Neuronal stem cell (in vitro differentiated cells): Measurements from ENCODE around the gene DOCK9.

Source experiments
- DNase-seq: peaks from one replicate; pipeline ENCODE4 v3.0.0-alpha.2; 2013; ENCODE audit warnings: low spot score
- H2AFZ ChIP-seq: one replicate; pipeline ENCODE4 v1.6.1; 2013; ENCODE audit warnings: mild to moderate bottlenecking, low read length, inconsistent platforms
- H2AK5ac ChIP-seq: 2 replicates; pipeline ENCODE4 v1.6.1; 2013; ENCODE audit warnings: low read depth, mild to moderate bottlenecking, inconsistent platforms, low read length, moderate library complexity, mixed read lengths
- H2BK120ac ChIP-seq: 2 replicates; pipeline ENCODE4 v1.6.1; 2013; ENCODE audit warnings: low read depth, mild to moderate bottlenecking, inconsistent platforms, low read length, moderate library complexity, mixed read lengths
- H2BK12ac ChIP-seq: one replicate; pipeline ENCODE4 v1.6.1; 2013; ENCODE audit warnings: low read length, inconsistent platforms
- H2BK15ac ChIP-seq: 2 replicates; pipeline ENCODE4 v1.6.1; 2013; ENCODE audit warnings: mild to moderate bottlenecking, low read length, inconsistent platforms, mixed read lengths
- H2BK5ac ChIP-seq: one replicate; pipeline ENCODE4 v1.6.1; 2013; ENCODE audit warnings: inconsistent platforms, mild to moderate bottlenecking, low read length, moderate library complexity
- H3K14ac ChIP-seq: one replicate; pipeline ENCODE4 v1.6.1; 2013; ENCODE audit warnings: low read length, inconsistent platforms
- H3K18ac ChIP-seq: 2 replicates; pipeline ENCODE4 v1.6.1; 2013; ENCODE audit warnings: low read length, inconsistent platforms
- H3K23ac ChIP-seq: 2 replicates; pipeline ENCODE4 v1.6.1; 2013; ENCODE audit warnings: low read depth, mild to moderate bottlenecking, mixed read lengths, low read length, inconsistent platforms; ENCODE audit not compliant: poor library complexity
- H3K27ac ChIP-seq: replicated peaks from 3 replicates; pipeline ENCODE4 v1.5.1; 2013; ENCODE audit warnings: low read length, inconsistent platforms
- H3K27me3 ChIP-seq, 3 experiments: 2 replicates each; pipeline ENCODE4 v1.6.1; 2013; ENCODE audit warnings: low read length in 3 of 3, mild to moderate bottlenecking in 2 of 3, inconsistent platforms in 1 of 3, low read depth in 1 of 3, mixed read lengths in 1 of 3, moderate library complexity in 1 of 3; ENCODE audit not compliant: control insufficient read depth in 3 of 3, insufficient read depth in 3 of 3
- H3K36me3 ChIP-seq, 2 donors: replicated peaks in 1 of 2; 2 replicates each; pipeline ENCODE4 v1.6.1; 2013; ENCODE audit warnings: low read length in 2 of 2; ENCODE audit not compliant: control insufficient read depth in 2 of 2, insufficient read depth in 2 of 2
- H3K4ac ChIP-seq: 2 replicates; pipeline ENCODE4 v1.6.1; 2013; ENCODE audit warnings: inconsistent platforms, mild to moderate bottlenecking, low read length, moderate library complexity
- H3K4me1 ChIP-seq, 2 donors: 1 replicate in 1 of 2; 2 replicates in 1 of 2; pipeline ENCODE4 v1.6.1; 2013; ENCODE audit warnings: low read length in 2 of 2, low read depth in 1 of 2; ENCODE audit not compliant: control insufficient read depth in 2 of 2, insufficient read depth in 1 of 2
- H3K4me2 ChIP-seq: one replicate; pipeline ENCODE4 v1.6.1; 2013; ENCODE audit warnings: mild to moderate bottlenecking, low read length, inconsistent platforms; ENCODE audit not compliant: insufficient read depth, poor library complexity, severe bottlenecking
- H3K4me3 ChIP-seq, 2 donors: 2 replicates each; pipeline ENCODE4 v1.5.1; 2013; ENCODE audit warnings: low read length in 2 of 2, mild to moderate bottlenecking in 2 of 2, inconsistent platforms in 1 of 2, moderate library complexity in 1 of 2
- H3K79me1 ChIP-seq: one replicate; pipeline ENCODE4 v1.6.1; 2013; ENCODE audit warnings: low read depth, mild to moderate bottlenecking, inconsistent platforms, low read length, moderate library complexity
- H3K9ac ChIP-seq: one replicate; pipeline ENCODE4 v1.6.1; 2013; ENCODE audit warnings: mild to moderate bottlenecking, low read depth, low read length, inconsistent platforms; ENCODE audit not compliant: poor library complexity
- H3K9me3 ChIP-seq, 2 donors: replicated peaks in 1 of 2; 2 replicates each; pipeline versions ENCODE3 to v1.6.1; 2013; ENCODE audit warnings: low read length in 2 of 2, mild to moderate bottlenecking in 2 of 2, inconsistent platforms in 1 of 2, low read depth in 1 of 2, mixed read lengths in 1 of 2, moderate library complexity in 1 of 2; ENCODE audit not compliant: control insufficient read depth in 2 of 2, insufficient read depth in 1 of 2
- H4K8ac ChIP-seq: one replicate; pipeline ENCODE4 v1.6.1; 2013; ENCODE audit warnings: low read depth, mild to moderate bottlenecking, inconsistent platforms, low read length, moderate library complexity
- H4K91ac ChIP-seq: one replicate; pipeline ENCODE4 v1.6.1; 2013; ENCODE audit warnings: low read length, low read depth, mild to moderate bottlenecking, inconsistent platforms; ENCODE audit not compliant: poor library complexity
- WGBS, 2 donors: extraction: QIAGEN DNeasy Blood & Tissue Kit; methylation state at CpG; one replicate each; pipeline ENCODE4 v1.1.7; 2013; ENCODE audit warnings: missing lambda C conversion rate in 2 of 2, mixed read lengths in 1 of 2; ENCODE audit not compliant: insufficient read length in 2 of 2, insufficient replicate concordance in 1 of 2; ENCODE audit errors: extremely low coverage in 2 of 2; 5-methylcytosine and 5-hydroxymethylcytosine counted together

The DOCK9 gene

GRCh38 chr13:99002172-99002710 lies 24.4 kb upstream of the DOCK9 start:
- no peak overlapping the region for H3K4ac ChIP-seq

GRCh38 chr13:99000137-99000536 lies 22.3 kb upstream of the DOCK9 start:
- Histone ChIP-seq H4K8ac (no peak overlapping the region), H3K4me2 (no peak overlapping the region), H2BK120ac (no peak overlapping the region), H3K27me3 (peaks cover 0 to 8% (median 0%) of the 10 kb centered on the region in 3 experiments), H3K36me3 (no peaks in the 10 kb centered on the region), H3K27ac (no peak overlapping the region), H3K18ac (no peak overlapping the region), H3K4ac (no peak overlapping the region), H4K91ac (no peak overlapping the region), H3K9me3 (no peaks in the 10 kb centered on the region), H3K79me1 (no peaks in the 10 kb centered on the region), H2AK5ac (no peak overlapping the region), H3K9ac (no peak overlapping the region), H2BK5ac (no peak overlapping the region), H2BK15ac (no peak overlapping the region), H2AFZ (no peak overlapping the region), H3K4me3 (no peak overlapping the region), H3K4me1 (peaks cover 0 to 13% of the 10 kb centered on the region in 2 donors), H3K14ac (no peak overlapping the region), H2BK12ac (no peak overlapping the region), H3K23ac (no peak overlapping the region)
- no peak for DNase-seq
- no CpG with 5 or more reads among the region's 2 CpGs for WGBS, 2 donors

More at GRCh38 chr13:99002172-99002710, 24.4 kb upstream of the DOCK9 start:
- no CpG with 5 or more reads among the region's 5 CpGs for WGBS, 2 donors
- no peak for DNase-seq
- Histone ChIP-seq H2AFZ (no peak overlapping the region), H3K79me1 (no peaks in the 10 kb centered on the region), H3K27ac (no peak overlapping the region), H3K4me1 (peaks cover 0 to 8% of the 10 kb centered on the region in 2 donors), H2BK120ac (no peak overlapping the region), H3K18ac (no peak overlapping the region), H2BK12ac (no peak overlapping the region), H3K27me3 (peaks cover 0 to 8% (median 0%) of the 10 kb centered on the region in 3 experiments), H3K9me3 (no peaks in the 10 kb centered on the region), H3K9ac (no peak overlapping the region), H2AK5ac (no peak overlapping the region), H2BK5ac (no peak overlapping the region), H3K23ac (no peak overlapping the region), H3K4me3 (no peak overlapping the region), H2BK15ac (no peak overlapping the region), H3K36me3 (no peaks in the 10 kb centered on the region), H3K4me2 (no peak overlapping the region), H4K91ac (no peak overlapping the region), H4K8ac (no peak overlapping the region), H3K14ac (no peak overlapping the region)

DNA sequence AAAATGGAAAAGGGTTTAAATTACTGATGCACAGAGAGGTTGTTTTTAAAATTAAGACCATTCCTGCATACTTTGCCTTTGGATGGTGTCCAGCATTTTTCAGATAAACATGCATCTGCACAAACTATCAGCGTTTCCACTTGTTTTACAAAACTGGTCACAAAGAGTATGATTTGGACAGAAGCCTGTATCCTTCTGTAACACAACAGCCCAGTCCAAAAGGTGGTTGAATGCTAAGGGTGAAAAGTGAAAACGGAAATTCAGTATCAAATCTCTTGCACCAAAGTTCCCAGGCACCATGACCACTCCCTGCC lies 21.7 kb upstream of the DOCK9 start:
- H3K4ac ChIP-seq, result no peak overlapping the region
- H4K8ac ChIP-seq, result no peak overlapping the region
- H2BK15ac ChIP-seq, result no peak overlapping the region
- peaks cover 0 to 13% of the 10 kb centered on the region in 2 donors for H3K4me1 ChIP-seq
- H3K4me2 ChIP-seq, result no peak overlapping the region
- no peak for DNase-seq
- no peak overlapping the region for H2AK5ac ChIP-seq
- no peak overlapping the region for H2BK12ac ChIP-seq
- no CpG with 5 or more reads among the region's 2 CpGs for whole genome bisulfite sequencing, 2 donors
- no peak overlapping the region for H4K91ac ChIP-seq
- H3K4me3 ChIP-seq, result no peak overlapping the region
- H3K23ac ChIP-seq, result no peak overlapping the region
- H3K9me3 ChIP-seq, result no peaks in the 10 kb centered on the region
- H3K79me1 ChIP-seq, result no peaks in the 10 kb centered on the region
- no peak overlapping the region for H3K27ac ChIP-seq
- no peak overlapping the region for H3K18ac ChIP-seq
- no peak overlapping the region for H2BK120ac ChIP-seq
- peaks cover 0 to 8% (median 0%) of the 10 kb centered on the region in 3 experiments for H3K27me3 ChIP-seq
- no peak overlapping the region for H3K9ac ChIP-seq
- H3K36me3 ChIP-seq, result no peaks in the 10 kb centered on the region
- no peak overlapping the region for H2BK5ac ChIP-seq
- no peak overlapping the region for H2AFZ ChIP-seq
- H3K14ac ChIP-seq, result no peak overlapping the region

DNA sequence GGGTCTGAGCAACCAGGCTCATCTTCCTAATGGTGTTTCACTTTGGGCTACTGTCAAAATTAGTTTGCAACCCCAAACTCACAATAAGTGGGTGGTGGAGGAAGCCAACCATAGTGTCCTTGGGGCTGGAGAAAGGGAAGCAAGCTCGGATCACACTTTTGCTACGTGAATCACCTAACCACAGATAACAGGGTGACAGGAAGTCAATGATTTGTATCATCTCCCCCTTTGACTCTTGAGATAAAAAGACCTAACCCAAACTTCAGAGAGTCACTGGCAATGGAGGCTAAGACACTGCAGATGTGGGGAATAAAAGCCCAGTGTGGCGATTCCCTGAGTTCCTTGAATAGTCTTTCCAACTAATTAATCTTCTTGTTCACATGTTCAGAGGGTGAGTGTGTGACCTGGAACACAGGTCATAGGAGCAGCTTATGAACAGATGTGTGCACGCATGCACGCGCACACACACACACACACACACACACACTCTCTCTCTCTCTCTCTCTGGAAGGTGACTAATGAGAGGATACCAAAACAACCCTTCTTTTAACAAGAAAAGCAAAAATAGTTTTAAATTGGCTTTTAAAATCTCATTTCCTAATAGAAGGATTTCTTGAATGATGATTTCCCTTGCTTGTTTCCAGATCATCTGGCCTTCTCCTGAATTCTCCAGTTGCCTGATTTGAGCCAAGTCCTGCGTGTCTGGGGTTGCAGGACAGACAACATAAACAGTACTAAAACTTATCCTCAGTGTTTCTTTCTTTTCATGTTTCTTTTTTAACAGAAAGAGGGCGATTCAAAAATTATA lies 21.2 kb upstream of the DOCK9 start:
- Histone ChIP-seq H3K23ac (no peak overlapping the region), H2AK5ac (no peak overlapping the region), H4K91ac (no peak overlapping the region), H4K8ac (no peak overlapping the region), H3K4me2 (no peak overlapping the region), H3K9ac (no peak overlapping the region), H2BK5ac (no peak overlapping the region), H3K9me3 (no peaks in the 10 kb centered on the region), H2AFZ (no peak overlapping the region), H3K27me3 (peaks cover 0 to 8% (median 0%) of the 10 kb centered on the region in 3 experiments), H3K4me1 (peaks cover 0 to 13% of the 10 kb centered on the region in 2 donors), H3K4ac (no peak overlapping the region), H3K4me3 (no peak overlapping the region), H2BK12ac (no peak overlapping the region), H2BK15ac (no peak overlapping the region), H3K27ac (no peak overlapping the region), H3K79me1 (no peaks in the 10 kb centered on the region), H3K18ac (no peak overlapping the region), H3K14ac (no peak overlapping the region), H2BK120ac (no peak overlapping the region), H3K36me3 (no peaks in the 10 kb centered on the region)
- DNase-seq, result no peak
- no CpG with 5 or more reads among the region's 8 CpGs for WGBS, 2 donors
